Activated naive CD8-positive, alpha-beta T cell (primary cell): Measurements from ENCODE around the gene STK32B.

Source experiments
- H3K27ac Mint-ChIP-seq: one replicate; pipeline ENCODE4 v1.8.0; 2021; ENCODE audit warnings: mixed read lengths
- H3K27me3 Mint-ChIP-seq: one replicate; pipeline ENCODE4 v1.8.0; 2021; ENCODE audit warnings: mixed read lengths
- H3K36me3 Mint-ChIP-seq: one replicate; pipeline ENCODE4 v1.8.0; 2021; ENCODE audit warnings: mixed read lengths
- H3K4me1 Mint-ChIP-seq: one replicate; pipeline ENCODE4 v1.8.0; 2021; ENCODE audit warnings: low read depth, mixed read lengths
- H3K4me3 Mint-ChIP-seq: one replicate; pipeline ENCODE4 v1.8.0; 2021; ENCODE audit warnings: mild to moderate bottlenecking, mixed read lengths
- H3K9me3 Mint-ChIP-seq: one replicate; pipeline ENCODE4 v1.8.0; 2021; ENCODE audit warnings: low read depth, mixed read lengths

The STK32B gene

DNA sequence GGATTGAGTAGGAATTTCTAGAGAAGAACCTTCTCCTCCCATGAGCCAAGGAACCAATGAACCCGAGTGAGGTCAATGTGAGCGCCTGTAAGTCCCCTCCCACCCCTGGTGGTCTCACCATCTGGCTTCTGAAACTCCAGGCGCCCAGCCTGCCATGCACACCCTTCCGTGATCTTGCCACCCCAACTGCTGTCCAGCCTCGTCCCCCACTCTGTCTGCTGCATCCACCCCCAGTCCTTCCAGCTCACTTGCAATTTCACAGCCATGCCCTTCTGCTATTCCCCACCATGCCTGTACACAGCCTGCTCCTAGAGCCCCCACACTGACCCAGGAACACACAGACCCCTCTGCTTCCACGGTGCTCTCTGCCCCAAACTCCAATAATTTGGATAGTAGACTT is 323.7 kb downstream of the STK32B start:
- Mint-ChIP-seq H3K9me3 (peaks cover 11% of the 10 kb centered on the region), H3K36me3 (no peaks in the 10 kb centered on the region), H3K4me3 (no peak overlapping the region), H3K4me1 (no peaks in the 10 kb centered on the region), H3K27ac (no peak overlapping the region), H3K27me3 (no peaks in the 10 kb centered on the region)

DNA sequence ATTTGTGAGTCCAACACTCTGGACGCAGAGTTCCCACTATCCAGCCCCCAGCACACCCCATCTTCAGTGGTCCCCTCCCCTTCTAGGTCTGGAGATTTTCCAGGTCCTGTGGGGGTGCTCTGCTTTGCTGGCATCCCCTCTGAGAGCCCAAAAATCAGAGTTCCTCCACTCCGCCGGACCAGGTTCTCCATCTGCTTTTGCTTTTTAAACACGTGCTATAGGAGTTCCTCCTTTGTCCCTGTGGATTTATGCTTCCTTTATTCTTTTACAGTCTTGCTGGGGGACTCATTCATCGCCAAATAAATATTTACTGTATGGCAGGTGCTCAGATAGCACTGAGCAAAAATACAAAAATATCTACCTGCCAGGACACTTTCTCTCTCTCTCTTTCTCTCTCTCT is 324.7 kb downstream of the STK32B start:
- Mint-ChIP-seq H3K9me3 (peaks cover 11% of the 10 kb centered on the region), H3K36me3 (no peaks in the 10 kb centered on the region), H3K4me3 (no peak overlapping the region), H3K27me3 (no peaks in the 10 kb centered on the region), H3K27ac (no peak overlapping the region), H3K4me1 (no peaks in the 10 kb centered on the region)

DNA sequence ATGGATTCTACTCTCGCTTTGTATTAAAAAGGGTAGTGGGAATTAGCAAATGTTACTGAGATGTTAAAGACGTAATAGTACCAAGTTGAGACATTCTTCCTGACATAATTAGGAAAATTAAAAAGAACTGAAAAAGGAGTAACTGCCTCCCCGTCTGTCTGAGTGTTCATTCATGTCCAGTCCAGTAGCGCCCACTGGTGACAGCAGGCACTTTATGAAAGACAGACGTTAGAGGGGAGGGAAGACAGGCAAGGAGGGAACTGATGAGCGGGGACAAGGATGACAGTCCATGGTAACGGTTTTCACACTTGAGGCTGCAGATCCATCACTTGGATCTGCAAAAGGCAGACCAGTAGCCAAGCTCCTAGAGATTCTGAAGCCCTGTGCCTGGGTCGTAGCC is 326.7 kb downstream of the STK32B start:
- H3K9me3 Mint-ChIP-seq: peaks cover 11% of the 10 kb centered on the region
- no peaks in the 10 kb centered on the region for H3K27me3 Mint-ChIP-seq
- no peaks in the 10 kb centered on the region for H3K36me3 Mint-ChIP-seq
- no peaks in the 10 kb centered on the region for H3K4me1 Mint-ChIP-seq
- H3K27ac Mint-ChIP-seq: no peak overlapping the region
- H3K4me3 Mint-ChIP-seq: no peak overlapping the region

DNA sequence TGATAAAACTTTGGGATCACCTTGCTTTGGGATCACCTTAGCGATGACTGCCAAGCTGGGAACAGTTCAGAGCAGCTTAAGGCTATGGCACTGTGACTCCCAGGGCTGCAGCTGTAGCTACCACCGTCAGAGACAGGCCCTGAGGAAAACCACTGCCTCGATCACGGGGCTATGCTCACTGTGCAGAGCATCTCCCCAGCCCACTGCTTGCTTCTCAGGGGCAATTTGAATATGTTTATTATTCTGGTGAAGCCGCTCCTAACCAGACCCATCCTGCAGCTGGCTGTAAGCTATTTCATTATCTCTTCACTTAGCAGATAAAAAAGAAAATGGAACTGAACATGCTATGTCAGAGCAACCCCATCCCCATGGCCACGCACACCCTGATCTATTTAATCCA is 328.6 kb downstream of the STK32B start:
- H3K4me1 Mint-ChIP-seq: no peaks in the 10 kb centered on the region
- no peaks in the 10 kb centered on the region for H3K36me3 Mint-ChIP-seq
- no peak overlapping the region for H3K27ac Mint-ChIP-seq
- peaks cover 5% of the 10 kb centered on the region for H3K9me3 Mint-ChIP-seq
- H3K27me3 Mint-ChIP-seq: no peaks in the 10 kb centered on the region
- no peak overlapping the region for H3K4me3 Mint-ChIP-seq

DNA sequence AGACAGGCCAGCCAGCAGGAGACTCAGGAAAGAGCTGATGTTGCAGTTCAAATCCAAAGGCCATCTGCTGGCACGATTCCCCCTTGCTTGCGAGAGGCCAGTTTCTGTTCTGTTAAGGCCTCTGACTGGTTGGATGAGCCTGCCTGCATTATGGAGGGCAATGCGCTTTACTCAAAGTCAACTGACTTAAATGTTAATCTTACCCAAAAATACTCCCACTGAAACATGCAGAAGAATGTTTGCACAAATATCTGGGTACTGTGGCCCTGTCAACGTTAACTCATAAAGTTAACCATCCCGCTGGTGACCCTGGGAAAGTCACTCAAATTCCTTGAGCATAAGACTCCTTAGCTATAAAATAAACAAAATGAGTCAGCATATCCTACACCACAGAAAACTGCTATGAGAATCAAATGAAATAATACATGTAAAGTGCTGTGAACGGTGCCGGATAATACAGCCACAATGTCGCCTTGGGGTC is 330.7 kb downstream of the STK32B start:
- Mint-ChIP-seq H3K4me1 (peaks cover 2% of the 10 kb centered on the region), H3K36me3 (no peaks in the 10 kb centered on the region), H3K4me3 (no peak overlapping the region), H3K9me3 (peaks cover 5% of the 10 kb centered on the region), H3K27me3 (no peaks in the 10 kb centered on the region), H3K27ac (no peak overlapping the region)

DNA sequence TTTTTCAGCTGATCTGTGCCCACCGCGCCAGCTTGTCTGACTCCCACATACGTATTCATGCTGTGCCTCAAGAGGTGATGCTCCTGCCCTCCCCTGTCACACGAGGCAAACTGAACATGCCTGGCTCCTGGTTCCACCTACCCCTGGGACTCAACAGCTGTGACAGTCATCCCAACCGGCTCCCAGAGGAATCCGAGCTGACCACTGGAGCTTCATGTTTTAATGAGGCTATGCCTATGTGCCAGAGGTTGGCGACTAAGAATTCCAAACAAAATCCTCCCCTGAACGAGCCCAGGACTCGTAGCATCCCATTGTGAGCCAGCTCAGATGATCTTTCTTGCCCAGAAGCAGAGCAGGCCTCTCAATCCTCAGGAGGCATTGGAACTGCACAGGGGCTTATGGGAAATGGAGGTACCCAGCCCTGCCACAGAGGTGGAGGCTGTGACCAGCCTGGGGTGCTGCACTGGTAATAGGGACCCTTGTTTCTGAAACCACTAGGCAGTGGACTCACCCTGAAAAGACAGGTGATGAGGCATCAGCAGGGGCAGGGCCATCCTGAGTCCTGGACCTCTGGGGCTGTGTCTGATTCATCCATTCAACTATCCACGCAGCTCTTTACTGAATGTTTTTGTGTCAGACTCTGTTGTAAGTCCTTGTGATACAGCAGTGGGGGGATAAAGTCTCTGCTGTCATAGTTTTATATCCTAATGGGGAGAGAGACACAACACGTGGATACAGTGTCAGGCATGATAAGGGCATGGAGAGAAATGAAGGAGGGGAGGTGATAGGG is 332.1 kb downstream of the STK32B start:
- Mint-ChIP-seq H3K4me3 (no peak overlapping the region), H3K27me3 (no peaks in the 10 kb centered on the region), H3K4me1 (peaks cover 2% of the 10 kb centered on the region), H3K36me3 (no peaks in the 10 kb centered on the region), H3K27ac (no peak overlapping the region), H3K9me3 (no peaks in the 10 kb centered on the region)

DNA sequence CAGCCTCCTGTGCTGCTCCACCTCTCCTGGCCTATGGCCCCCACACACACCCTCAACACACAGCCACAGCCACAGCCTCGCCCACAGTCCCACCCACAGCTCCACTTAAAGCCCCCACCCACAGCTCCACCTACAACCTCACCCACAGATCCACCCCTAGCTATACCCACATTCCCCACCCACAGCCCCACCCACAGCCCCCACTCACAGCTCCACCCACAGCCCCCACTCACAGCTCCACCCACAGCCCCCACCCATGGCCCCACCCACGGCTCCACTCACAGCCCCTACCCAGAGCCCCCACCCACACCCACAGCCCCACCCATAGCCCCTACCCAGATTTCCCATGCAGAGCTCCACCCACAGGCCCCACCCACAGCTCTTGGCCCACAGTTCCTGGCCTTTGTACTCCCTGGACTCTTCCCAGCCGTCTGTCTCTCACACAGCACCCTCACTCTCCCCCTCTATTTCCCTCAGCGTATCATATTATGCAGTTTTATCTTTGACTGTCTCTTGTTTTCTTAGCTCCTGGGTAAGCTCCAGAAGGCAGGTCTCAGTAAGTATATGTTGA is 334.5 kb downstream of the STK32B start:
- H3K4me1 Mint-ChIP-seq: peaks cover 2% of the 10 kb centered on the region
- no peaks in the 10 kb centered on the region for H3K9me3 Mint-ChIP-seq
- H3K27me3 Mint-ChIP-seq: no peaks in the 10 kb centered on the region
- no peak overlapping the region for H3K4me3 Mint-ChIP-seq
- H3K36me3 Mint-ChIP-seq: no peaks in the 10 kb centered on the region
- H3K27ac Mint-ChIP-seq: no peak overlapping the region

DNA sequence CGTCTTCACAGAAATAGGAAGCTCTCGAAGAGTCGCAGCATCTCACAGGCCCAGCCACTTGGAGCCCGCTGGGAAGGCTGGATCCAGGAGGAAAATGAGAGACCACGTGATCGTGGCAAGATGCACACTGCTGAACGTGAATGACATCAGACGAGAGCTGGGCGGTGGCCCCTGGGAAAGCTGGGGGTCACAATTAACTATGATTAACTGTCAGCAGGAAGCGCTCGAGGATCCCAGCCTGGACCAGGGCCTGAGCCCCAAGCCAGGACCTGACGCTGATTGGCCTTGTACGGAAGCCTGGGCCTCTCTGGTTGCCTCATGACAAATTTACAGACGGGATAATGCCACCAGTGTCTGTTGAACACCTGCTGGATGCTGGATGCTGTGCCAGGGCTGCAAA is 335.6 kb downstream of the STK32B start:
- Mint-ChIP-seq H3K4me3 (no peak overlapping the region), H3K9me3 (no peaks in the 10 kb centered on the region), H3K4me1 (peaks cover 2% of the 10 kb centered on the region), H3K27me3 (no peaks in the 10 kb centered on the region), H3K27ac (no peak overlapping the region), H3K36me3 (no peaks in the 10 kb centered on the region)

DNA sequence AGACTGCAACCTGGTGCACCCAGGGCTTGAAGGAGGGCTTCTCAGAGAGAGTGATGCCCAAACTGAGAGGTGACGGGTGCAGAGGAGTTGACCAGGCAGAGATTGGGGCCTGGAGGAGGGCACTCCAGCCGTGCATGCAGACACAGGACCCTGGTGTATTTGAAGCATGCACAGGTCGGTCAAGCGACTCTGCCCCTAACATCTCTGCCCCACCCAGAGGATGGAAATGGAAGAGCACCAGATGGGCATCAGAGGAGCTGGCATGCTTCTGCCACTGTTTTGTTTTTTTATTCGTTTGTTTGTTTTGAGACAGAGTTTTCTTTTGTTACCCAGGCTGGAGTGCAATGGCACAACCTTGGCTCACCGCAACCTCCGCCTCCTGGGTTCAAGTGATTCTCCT is 336.2 kb downstream of the STK32B start:
- Mint-ChIP-seq H3K4me1 (peaks cover 2% of the 10 kb centered on the region), H3K27me3 (no peaks in the 10 kb centered on the region), H3K9me3 (no peaks in the 10 kb centered on the region), H3K4me3 (no peak overlapping the region), H3K27ac (no peak overlapping the region), H3K36me3 (no peaks in the 10 kb centered on the region)

DNA sequence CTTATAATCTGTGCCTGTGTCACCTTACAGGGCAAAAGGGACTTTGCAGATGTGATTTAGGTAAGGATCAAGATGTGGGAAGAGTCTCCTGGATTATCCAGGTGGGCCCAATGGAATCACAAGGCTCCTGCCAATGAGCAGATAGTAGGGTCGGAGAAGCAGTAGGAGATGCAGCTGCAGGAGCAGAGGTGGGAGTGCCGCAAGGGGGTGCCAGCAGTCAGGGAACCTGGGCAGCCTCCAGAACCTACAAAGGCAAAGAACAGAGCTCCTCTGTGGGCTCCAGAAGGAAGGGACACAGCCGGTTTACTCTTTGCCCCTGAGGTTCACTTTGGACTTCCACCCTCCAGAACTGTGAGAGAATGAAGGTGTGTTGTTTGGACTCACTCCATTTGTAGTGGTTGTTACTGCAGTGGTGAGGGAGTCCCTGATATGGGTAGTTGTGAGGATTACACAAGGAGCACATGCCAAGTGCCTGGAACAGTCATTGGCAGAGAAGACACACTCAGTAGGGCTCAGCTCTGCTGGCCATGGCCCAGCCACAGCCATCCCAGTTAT is 338.6 kb downstream of the STK32B start:
- no peaks in the 10 kb centered on the region for H3K9me3 Mint-ChIP-seq
- H3K27ac Mint-ChIP-seq: no peak overlapping the region
- H3K36me3 Mint-ChIP-seq: no peaks in the 10 kb centered on the region
- no peaks in the 10 kb centered on the region for H3K27me3 Mint-ChIP-seq
- H3K4me3 Mint-ChIP-seq: no peak overlapping the region
- H3K4me1 Mint-ChIP-seq: peaks cover 2% of the 10 kb centered on the region

DNA sequence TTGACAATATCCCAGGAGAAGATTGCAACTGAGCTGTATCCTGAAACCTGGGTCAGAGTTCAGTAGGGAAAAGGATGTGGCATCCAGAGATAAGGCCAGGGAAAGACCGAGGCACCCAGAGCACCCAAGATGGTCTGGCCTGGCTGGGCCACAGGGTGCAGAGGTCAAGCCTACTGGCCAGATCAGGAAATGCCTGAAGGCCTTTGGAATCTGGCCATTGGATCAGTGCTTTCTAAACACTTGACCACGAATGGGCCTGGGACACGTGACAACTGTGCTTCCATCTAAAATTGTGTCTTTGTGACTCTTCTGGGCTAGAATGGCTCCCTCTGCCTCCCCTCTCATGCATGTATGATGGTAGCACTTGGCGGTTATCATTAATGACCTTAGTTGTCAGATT is 340.2 kb downstream of the STK32B start:
- Mint-ChIP-seq H3K4me3 (no peak overlapping the region), H3K9me3 (no peaks in the 10 kb centered on the region), H3K27ac (no peak overlapping the region), H3K27me3 (no peaks in the 10 kb centered on the region), H3K4me1 (no peaks in the 10 kb centered on the region), H3K36me3 (no peaks in the 10 kb centered on the region)

DNA sequence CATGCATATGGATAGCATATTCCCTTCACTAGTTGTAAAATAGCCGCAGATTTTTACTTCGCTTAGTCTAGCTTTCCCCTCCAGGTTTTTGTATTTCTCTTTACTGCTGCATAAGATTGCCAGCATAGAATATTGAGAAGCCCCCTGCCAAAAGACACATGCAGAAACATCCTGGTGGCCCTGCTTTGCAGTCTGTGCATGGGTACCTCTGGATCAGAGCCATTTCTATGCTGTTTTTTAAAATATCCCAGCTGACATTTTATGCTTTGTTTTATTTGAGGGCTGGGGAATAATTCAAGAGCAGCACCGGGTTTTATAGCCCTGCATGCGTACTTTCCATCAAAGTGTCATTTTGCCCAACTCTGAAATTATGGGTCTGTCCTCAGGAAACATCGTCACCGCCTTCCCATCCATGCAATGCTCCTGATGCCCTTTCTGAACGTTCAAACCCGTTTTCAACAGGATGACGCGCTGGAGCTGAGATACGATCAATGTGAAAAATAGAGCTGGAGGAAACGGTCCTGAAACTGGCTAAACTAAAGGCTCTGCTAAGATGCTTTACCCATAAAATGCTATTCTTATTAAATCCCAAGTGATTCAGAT is 342.7 kb downstream of the STK32B start:
- no peaks in the 10 kb centered on the region for H3K9me3 Mint-ChIP-seq
- no peak overlapping the region for H3K4me3 Mint-ChIP-seq
- H3K36me3 Mint-ChIP-seq: no peaks in the 10 kb centered on the region
- no peaks in the 10 kb centered on the region for H3K4me1 Mint-ChIP-seq
- H3K27ac Mint-ChIP-seq: no peak overlapping the region
- no peaks in the 10 kb centered on the region for H3K27me3 Mint-ChIP-seq

DNA sequence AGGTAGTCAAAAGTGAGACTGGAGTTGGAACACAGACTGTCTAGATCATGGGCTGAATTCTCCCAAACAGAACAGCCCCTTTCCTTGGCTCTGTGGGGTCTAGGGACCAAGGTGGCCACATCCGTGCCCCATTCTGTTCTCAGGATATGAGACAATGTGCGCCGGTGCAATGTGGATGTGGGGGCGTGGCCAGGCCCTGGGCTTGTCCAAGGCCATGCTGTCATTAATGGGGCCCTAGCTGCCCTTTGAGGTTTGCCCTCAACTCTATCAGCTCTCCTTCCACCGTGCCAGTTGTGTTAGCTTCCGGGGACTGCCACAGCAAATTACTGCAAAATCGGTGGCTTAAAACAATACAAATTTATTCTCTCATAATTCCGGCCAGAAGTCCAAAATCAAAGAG is 344.5 kb downstream of the STK32B start:
- H3K27me3 Mint-ChIP-seq: no peaks in the 10 kb centered on the region
- H3K9me3 Mint-ChIP-seq: no peaks in the 10 kb centered on the region
- no peak overlapping the region for H3K27ac Mint-ChIP-seq
- no peak overlapping the region for H3K4me3 Mint-ChIP-seq
- H3K4me1 Mint-ChIP-seq: no peaks in the 10 kb centered on the region
- no peaks in the 10 kb centered on the region for H3K36me3 Mint-ChIP-seq

DNA sequence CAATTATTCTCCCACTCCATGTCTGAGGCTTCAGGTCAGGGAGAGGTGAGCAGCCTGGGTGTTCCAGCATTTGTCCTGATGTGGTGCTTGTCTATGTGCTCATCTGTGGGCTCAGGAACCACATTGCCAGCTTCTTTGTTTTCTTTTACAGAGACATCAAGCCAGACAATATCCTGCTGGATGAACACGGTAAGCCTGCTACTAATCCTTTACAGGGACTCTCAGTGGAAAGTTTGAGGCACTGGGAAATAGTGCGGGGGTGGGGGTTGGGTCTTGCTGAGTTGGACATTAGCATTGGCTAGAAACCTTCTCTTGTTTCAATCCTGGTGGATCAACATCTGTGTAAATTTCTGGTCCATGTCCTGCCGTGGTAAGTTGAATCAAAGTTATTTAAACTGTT is 346.8 kb downstream of the STK32B start:
- Mint-ChIP-seq H3K4me3 (no peak overlapping the region), H3K9me3 (no peaks in the 10 kb centered on the region), H3K36me3 (no peaks in the 10 kb centered on the region), H3K27ac (no peak overlapping the region), H3K27me3 (no peaks in the 10 kb centered on the region), H3K4me1 (no peaks in the 10 kb centered on the region)

DNA sequence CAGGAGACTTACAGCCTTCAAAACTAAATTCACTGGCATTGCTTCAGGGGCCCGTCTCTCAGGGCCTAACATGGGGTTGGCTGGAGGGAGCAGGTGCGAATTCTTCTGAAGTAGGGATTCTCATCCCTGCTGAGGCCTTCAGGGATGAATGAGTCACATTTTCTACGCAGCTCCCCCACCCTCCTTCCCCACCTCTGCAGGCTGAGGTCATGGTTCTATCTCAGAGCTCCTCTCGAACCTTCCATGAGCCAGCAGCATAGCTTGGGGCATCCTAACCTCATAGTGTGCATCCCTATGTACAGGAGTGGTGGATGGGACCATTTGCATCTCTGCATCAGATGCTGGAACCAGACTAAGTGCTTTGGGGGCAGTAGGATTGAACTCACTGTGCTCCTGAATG is 347.8 kb downstream of the STK32B start:
- H3K36me3 Mint-ChIP-seq: no peaks in the 10 kb centered on the region
- no peaks in the 10 kb centered on the region for H3K9me3 Mint-ChIP-seq
- no peaks in the 10 kb centered on the region for H3K27me3 Mint-ChIP-seq
- H3K27ac Mint-ChIP-seq: no peak overlapping the region
- no peak overlapping the region for H3K4me3 Mint-ChIP-seq
- no peaks in the 10 kb centered on the region for H3K4me1 Mint-ChIP-seq
